OCI-LY3 (cell line): ENCODE measurements around the gene FRYL.

Source experiments
- H2AFZ ChIP-seq: fragments of 200-600, 300-600 bp; shearing (Covaris generic); 2 replicates; pipeline ENCODE4 v1.6.0; 2014; ENCODE audit warnings: antibody characterized with exemption, low read depth, low read length
- H3K27ac ChIP-seq: fragments of 200-600, 300-600 bp; sonication (generic); 2 replicates; pipeline ENCODE4 v1.5.1; 2014; ENCODE audit warnings: mild to moderate bottlenecking, low read length, moderate library complexity, mixed read lengths
- H3K27me3 ChIP-seq: fragments of 200-600, 300-600 bp; sonication (generic); 2 replicates; pipeline ENCODE4 v1.6.1; 2014; ENCODE audit warnings: low read depth, low read length, mixed read lengths
- H3K36me3 ChIP-seq: fragments of 200-600, 300-600 bp; sonication (generic); replicated peaks from 2 replicates; pipeline ENCODE3; 2014; ENCODE audit warnings: low read depth, low read length, mixed read lengths
- H3K4me1 ChIP-seq: fragments of 300-600, 200-600 bp; sonication (generic); 2 replicates; pipeline ENCODE4 v1.6.1; 2014; ENCODE audit warnings: low read length, mixed read lengths
- H3K4me2 ChIP-seq: fragments of 200-600, 300-600 bp; sonication (generic); 2 replicates; pipeline ENCODE4 v1.6.1; 2014; ENCODE audit warnings: low read length, mixed read lengths
- H3K4me3 ChIP-seq: fragments of 300-600, 200-600 bp; sonication (generic); 2 replicates; pipeline ENCODE4 v1.5.1; 2014; ENCODE audit warnings: antibody characterized with exemption, mild to moderate bottlenecking, low read length, moderate library complexity
- H3K79me2 ChIP-seq: fragments of 300-600, 200-600 bp; shearing (Covaris generic); 2 replicates; pipeline ENCODE4 v1.6.1; 2014; ENCODE audit warnings: mild to moderate bottlenecking, low read length, mixed read lengths
- H3K9ac ChIP-seq: fragments of 300-600, 200-600 bp; shearing (Covaris generic); 2 replicates; pipeline ENCODE4 v1.6.0; 2014; ENCODE audit warnings: mild to moderate bottlenecking, low read length, moderate library complexity
- H3K9me3 ChIP-seq: fragments of 200-600, 300-600 bp; shearing (Covaris generic); 2 replicates; pipeline ENCODE4 v1.6.1; 2014; ENCODE audit warnings: low read length, mixed read lengths; ENCODE audit not compliant: insufficient read depth
- H4K20me1 ChIP-seq: fragments of 200-600, 300-600 bp; sonication (generic); 2 replicates; pipeline ENCODE4 v1.6.1; 2016; ENCODE audit warnings: low read length, mixed read lengths; ENCODE audit not compliant: insufficient read depth
- EZH2phosphoT487 ChIP-seq: fragments of 200-600 bp; shearing (Covaris generic); IDR thresholded peaks from 2 replicates; pipeline ENCODE4 v1.6.1; 2018; ENCODE audit warnings: antibody characterized with exemption, mixed run types, low read depth
- TF ChIP-seq, protein P1 (sequence below): fragments of 200-600, 300-600 bp; sonication (generic); IDR thresholded peaks from 2 replicates; pipeline ENCODE4 v1.5.1; 2014; ENCODE audit warnings: antibody characterized with exemption, low read length, low read depth

The FRYL gene

DNA sequence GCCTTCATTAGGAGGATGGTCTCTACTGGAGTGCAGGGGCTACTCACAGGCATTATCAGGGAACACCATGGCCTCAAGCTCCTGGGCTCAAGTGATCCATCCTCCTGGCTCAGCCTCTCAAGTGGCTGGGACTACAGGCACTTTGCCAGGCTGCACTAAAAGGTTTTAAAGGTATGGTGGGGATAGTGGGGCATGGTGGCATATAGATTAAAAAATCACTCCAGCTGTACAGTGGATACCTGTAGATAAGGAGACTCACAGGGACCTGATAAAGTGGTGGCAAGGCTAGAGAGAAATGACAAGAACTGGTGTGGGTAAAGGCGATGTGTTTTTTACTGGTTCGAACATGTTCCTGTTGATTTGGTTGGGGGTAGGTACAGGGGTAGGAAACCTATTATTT lies 284.1 kb downstream of the FRYL start:
- Histone ChIP-seq H3K27ac (no peak overlapping the region), H3K36me3 (peaks cover 14% of the 10 kb centered on the region), H3K27me3 (no peaks in the 10 kb centered on the region), H4K20me1 (no peaks in the 10 kb centered on the region; the same call in 1 of the 2 replicates), H3K79me2 (no peaks in the 10 kb centered on the region), H3K4me2 (no peak overlapping the region), H3K4me1 (peaks cover 27% of the 10 kb centered on the region), H3K4me3 (no peak overlapping the region), H2AFZ (no peak overlapping the region), H3K9ac (no peak overlapping the region), H3K9me3 (no peaks in the 10 kb centered on the region)
- TF ChIP-seq, protein P1, sequence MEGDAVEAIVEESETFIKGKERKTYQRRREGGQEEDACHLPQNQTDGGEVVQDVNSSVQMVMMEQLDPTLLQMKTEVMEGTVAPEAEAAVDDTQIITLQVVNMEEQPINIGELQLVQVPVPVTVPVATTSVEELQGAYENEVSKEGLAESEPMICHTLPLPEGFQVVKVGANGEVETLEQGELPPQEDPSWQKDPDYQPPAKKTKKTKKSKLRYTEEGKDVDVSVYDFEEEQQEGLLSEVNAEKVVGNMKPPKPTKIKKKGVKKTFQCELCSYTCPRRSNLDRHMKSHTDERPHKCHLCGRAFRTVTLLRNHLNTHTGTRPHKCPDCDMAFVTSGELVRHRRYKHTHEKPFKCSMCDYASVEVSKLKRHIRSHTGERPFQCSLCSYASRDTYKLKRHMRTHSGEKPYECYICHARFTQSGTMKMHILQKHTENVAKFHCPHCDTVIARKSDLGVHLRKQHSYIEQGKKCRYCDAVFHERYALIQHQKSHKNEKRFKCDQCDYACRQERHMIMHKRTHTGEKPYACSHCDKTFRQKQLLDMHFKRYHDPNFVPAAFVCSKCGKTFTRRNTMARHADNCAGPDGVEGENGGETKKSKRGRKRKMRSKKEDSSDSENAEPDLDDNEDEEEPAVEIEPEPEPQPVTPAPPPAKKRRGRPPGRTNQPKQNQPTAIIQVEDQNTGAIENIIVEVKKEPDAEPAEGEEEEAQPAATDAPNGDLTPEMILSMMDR: no peak
- TF ChIP-seq EZH2phosphoT487: no peak

DNA sequence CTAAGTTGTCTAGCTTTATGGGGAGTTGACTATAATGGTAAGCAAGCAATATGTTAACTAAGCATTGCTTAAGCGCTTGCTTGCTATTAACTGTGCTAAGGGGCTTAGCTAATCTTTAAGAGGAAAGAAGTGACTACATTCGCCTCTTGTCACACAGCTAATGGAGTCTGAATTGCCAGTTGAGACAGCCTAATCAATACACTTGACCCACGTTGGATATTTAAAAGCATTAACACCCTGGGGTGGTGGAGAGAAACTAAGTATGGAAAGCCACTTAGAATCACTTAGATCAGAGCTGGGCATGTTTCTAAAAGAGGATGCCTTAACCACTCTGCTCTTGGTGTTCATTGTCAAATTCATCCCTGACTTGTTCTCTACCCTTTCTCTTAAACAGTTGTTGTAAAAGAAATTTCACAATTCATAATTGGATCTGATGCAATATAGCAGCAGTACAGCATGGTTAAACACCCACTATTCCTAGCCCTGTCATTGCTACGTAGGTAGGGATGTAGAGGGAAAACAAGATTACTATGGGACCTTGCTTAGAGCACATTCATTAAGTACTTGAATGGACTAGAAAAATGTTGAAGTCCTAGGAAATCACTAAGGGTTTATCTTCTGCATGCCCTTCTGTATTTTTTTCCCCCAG lies 286.5 kb downstream of the FRYL start:
- H3K4me1 ChIP-seq: peaks cover 10% of the 10 kb centered on the region
- H2AFZ ChIP-seq: no peak overlapping the region
- H3K9me3 ChIP-seq: no peaks in the 10 kb centered on the region
- no peak overlapping the region for H3K4me2 ChIP-seq
- no peaks in the 10 kb centered on the region for H3K27me3 ChIP-seq
- no peaks in the 10 kb centered on the region for H3K79me2 ChIP-seq
- no peaks in the 10 kb centered on the region for H4K20me1 ChIP-seq
- H3K4me3 ChIP-seq: no peak overlapping the region
- H3K36me3 ChIP-seq: peaks cover 5% of the 10 kb centered on the region
- no peak for TF ChIP-seq EZH2phosphoT487
- TF ChIP-seq, protein P1: no peak
- H3K27ac ChIP-seq: no peak overlapping the region
- H3K9ac ChIP-seq: no peak overlapping the region

DNA sequence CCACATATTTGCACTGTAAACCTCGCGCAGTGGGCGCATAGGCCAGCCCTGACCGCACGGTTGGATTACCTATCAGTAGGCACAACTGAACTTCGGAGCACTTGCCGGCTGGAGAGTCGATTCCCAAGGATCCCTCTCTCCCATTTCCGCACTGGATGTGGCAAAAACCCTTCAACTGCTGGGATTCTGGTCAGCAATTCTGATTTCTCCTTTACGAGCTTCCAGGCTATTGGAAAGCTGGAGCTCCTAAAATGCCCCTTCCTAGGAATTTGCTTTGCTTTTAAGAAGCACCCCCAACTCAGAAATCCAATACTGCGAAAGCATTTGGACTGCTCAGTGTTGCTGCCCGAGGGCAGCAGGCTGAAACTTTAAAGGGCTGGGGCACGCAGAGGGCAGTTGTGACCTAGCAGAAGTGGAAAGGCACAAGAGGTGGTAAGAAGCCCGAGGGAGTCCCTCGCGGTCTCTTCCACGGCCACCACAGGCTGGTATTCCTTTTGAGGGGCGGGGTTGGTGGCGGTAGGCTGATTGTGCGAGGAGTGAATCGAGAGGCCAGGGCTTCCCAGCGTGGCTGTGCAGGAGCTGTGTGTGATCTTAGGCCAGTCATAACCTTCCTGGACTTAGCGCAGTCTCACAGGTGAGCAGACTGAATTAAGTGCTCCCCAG lies 288.4 kb downstream of the FRYL start:
- H3K79me2 ChIP-seq: no peaks in the 10 kb centered on the region
- no peaks in the 10 kb centered on the region for H3K4me1 ChIP-seq
- no peaks in the 10 kb centered on the region for H4K20me1 ChIP-seq
- H3K9ac ChIP-seq: no peak overlapping the region
- H3K9me3 ChIP-seq: no peaks in the 10 kb centered on the region
- H3K27ac ChIP-seq: no peak overlapping the region
- no peak overlapping the region for H2AFZ ChIP-seq
- no peaks in the 10 kb centered on the region for H3K27me3 ChIP-seq
- H3K36me3 ChIP-seq: no peaks in the 10 kb centered on the region
- TF ChIP-seq EZH2phosphoT487: no peak
- TF ChIP-seq, protein P1: no peak
- H3K4me2 ChIP-seq: no peak overlapping the region
- no peak overlapping the region for H3K4me3 ChIP-seq

DNA sequence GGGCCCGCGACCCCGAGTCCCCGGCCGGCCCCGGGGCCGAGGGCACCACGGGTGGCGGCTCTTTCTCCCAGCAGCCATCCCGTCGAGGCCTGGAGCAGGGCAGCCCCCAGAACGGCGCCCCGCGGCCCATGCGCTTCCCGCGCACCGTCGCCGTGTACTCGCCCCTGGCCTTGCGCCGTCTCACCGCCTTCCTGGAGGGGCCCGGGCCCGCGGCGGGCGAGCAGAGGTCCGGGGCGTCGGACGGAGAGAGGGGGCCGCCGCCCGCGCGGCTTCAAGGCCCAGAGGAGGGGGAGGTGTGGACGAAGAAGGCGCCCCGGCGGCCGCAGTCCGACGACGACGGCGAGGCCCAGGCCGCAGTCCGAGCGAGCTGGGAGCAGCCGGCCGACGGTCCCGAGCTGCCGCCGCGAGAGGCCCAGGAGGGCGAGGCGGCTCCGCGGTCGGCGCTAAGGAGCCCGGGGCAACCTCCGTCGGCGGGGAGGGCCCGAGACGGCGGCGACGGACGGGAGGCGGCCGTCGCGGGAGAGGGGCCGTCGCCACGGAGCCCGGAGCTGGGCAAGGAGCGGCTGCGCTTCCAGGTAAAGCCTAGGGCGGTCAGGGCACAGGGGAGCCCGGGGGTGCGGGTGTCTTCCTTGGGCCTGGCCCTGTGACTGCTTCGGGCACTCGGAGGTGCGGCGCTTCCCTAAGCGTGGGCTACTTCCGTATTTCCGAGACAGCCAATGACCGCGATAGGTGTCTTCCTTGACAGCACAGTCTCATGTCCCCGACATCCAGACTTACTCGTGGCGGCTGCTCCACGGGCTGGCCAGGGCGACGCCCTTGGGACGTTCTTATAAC lies 289.2 kb downstream of the FRYL start:
- Histone ChIP-seq H3K79me2 (no peaks in the 10 kb centered on the region), H2AFZ (no peak overlapping the region), H3K27me3 (no peaks in the 10 kb centered on the region)

More for the DNA sequence above, 289.2 kb downstream of the FRYL start:
- H4K20me1 ChIP-seq: no peaks in the 10 kb centered on the region
- H3K27ac ChIP-seq: no peak overlapping the region
- H3K36me3 ChIP-seq: no peaks in the 10 kb centered on the region
- H3K9ac ChIP-seq: no peak overlapping the region
- no peaks in the 10 kb centered on the region for H3K9me3 ChIP-seq
- no peaks in the 10 kb centered on the region for H3K4me1 ChIP-seq
- no peak overlapping the region for H3K4me2 ChIP-seq
- no peak overlapping the region for H3K4me3 ChIP-seq
- TF ChIP-seq EZH2phosphoT487: no peak
